Endothelial cell of umbilical vein (primary cell): Measurements from ENCODE around the gene SOWAHD. TPM values are rescaled to one million over a fixed set of nuclear protein-coding genes. Genes with fewer than 3 reads are reported as not detected.

Source experiments
- BruUV-seq: library from RNA; stranded (reverse); fragments of 400-500 nt; replicated peaks from 2 replicates; lab custom pipeline; 2021; lab: Mats Ljungman, UMichigan
- CTCF ChIA-PET: fragments of 300-600, 350-600 bp; sonication (Branson Sonifier 250); formaldehyde crosslinking; loops from one replicate; lab custom pipeline; 2021; ENCODE audit warnings: antibody characterized with exemption, inconsistent platforms; lab: Charles Lee
- POLR2A ChIA-PET: fragments of 300-600, 350-600 bp; sonication (Branson Sonifier 250); formaldehyde crosslinking; loops from one replicate; lab custom pipeline; 2021; ENCODE audit warnings: antibody characterized with exemption, inconsistent platforms; lab: Charles Lee
- DNase-seq: peaks from one replicate; pipeline ENCODE4 v3.0.0-alpha.2; 2011; ENCODE audit warnings: low read depth, low spot score
- FAIRE-seq: peaks from 2 replicates; lab custom pipeline; 2011; peaks lifted over from hg19 to GRCh38; lab: Jason Lieb, UNC
- H2AFZ ChIP-seq: 2 replicates; pipeline ENCODE4 v1.6.0; 2012; ENCODE audit warnings: low read depth, low read length, control low read depth, inconsistent platforms
- H3K27ac ChIP-seq: 2 replicates; pipeline ENCODE4 v1.5.1; 2011; ENCODE audit warnings: low read depth, mild to moderate bottlenecking, control low read depth, low read length, moderate library complexity; ENCODE audit not compliant: insufficient read depth
- H3K27me3 ChIP-seq, 2 experiments: 2 replicates each; pipeline versions ENCODE4 v1.6.0 to v1.6.1; 2011; ENCODE audit warnings: low read length in 2 of 2, mixed read lengths in 1 of 2; ENCODE audit not compliant: control insufficient read depth in 2 of 2, insufficient read depth in 2 of 2
- H3K36me3 ChIP-seq, 2 experiments: 2 replicates in 1 of 2; 3 replicates in 1 of 2; pipeline ENCODE4 v1.5.1; 2011; ENCODE audit warnings: low read length in 2 of 2, mild to moderate bottlenecking in 1 of 2, moderate library complexity in 1 of 2; ENCODE audit not compliant: control insufficient read depth in 2 of 2, insufficient read depth in 2 of 2; ENCODE audit errors: extremely low read depth in 1 of 2
- H3K4me1 ChIP-seq: 3 replicates; pipeline ENCODE4 v1.5.1; 2011; ENCODE audit warnings: mild to moderate bottlenecking, low read length; ENCODE audit not compliant: control insufficient read depth, insufficient read depth; ENCODE audit errors: extremely low read depth
- H3K4me2 ChIP-seq: 2 replicates; pipeline ENCODE4 v1.6.1; 2011; ENCODE audit warnings: low read length, control low read depth, mixed read lengths; ENCODE audit not compliant: insufficient read depth
- H3K4me3 ChIP-seq, 3 experiments: fragments of 200-600 bp in 1 of 3; sonication (generic), shearing (Covaris generic) in 1 of 3; replicated peaks in 1 of 3; 2 replicates each; pipeline ENCODE4 v1.5.1; 2011 to 2016; ENCODE audit warnings: control low read depth in 3 of 3, low read length in 3 of 3, mild to moderate bottlenecking in 2 of 3, inconsistent platforms in 1 of 3, low read depth in 1 of 3, moderate library complexity in 1 of 3; ENCODE audit not compliant: insufficient read depth in 1 of 3
- H3K79me2 ChIP-seq: 2 replicates; pipeline ENCODE4 v1.6.0; 2012; ENCODE audit warnings: low read length, inconsistent platforms; ENCODE audit not compliant: control insufficient read depth, insufficient read depth
- H3K9ac ChIP-seq: replicated peaks from 2 replicates; pipeline ENCODE3; 2011; ENCODE audit warnings: low read length, control low read depth; ENCODE audit not compliant: insufficient read depth; ENCODE audit errors: extremely low read depth
- H3K9me1 ChIP-seq: replicated peaks from 3 replicates; pipeline ENCODE4 v1.6.0; 2011; ENCODE audit warnings: mild to moderate bottlenecking, low read length; ENCODE audit not compliant: control insufficient read depth, insufficient read depth; ENCODE audit errors: extremely low read depth
- H3K9me3 ChIP-seq: replicated peaks from 2 replicates; pipeline ENCODE4 v1.5.1; 2012; ENCODE audit warnings: low read length, inconsistent platforms; ENCODE audit not compliant: control insufficient read depth, insufficient read depth
- H4K20me1 ChIP-seq: replicated peaks from 2 replicates; pipeline ENCODE3; 2011; ENCODE audit warnings: mild to moderate bottlenecking, low read length; ENCODE audit not compliant: control insufficient read depth, insufficient read depth; ENCODE audit errors: extremely low read depth
- EZH2 ChIP-seq: IDR thresholded peaks from 2 replicates; pipeline ENCODE4 v1.6.1; 2012; ENCODE audit warnings: borderline replicate concordance, low read depth, mild to moderate bottlenecking, moderate library complexity, low read length, inconsistent platforms; ENCODE audit not compliant: severe bottlenecking
- FOS ChIP-seq: IDR thresholded peaks from 2 replicates; pipeline ENCODE4 v1.6.1; 2011; ENCODE audit warnings: mild to moderate bottlenecking, low read length, moderate library complexity, borderline replicate concordance; ENCODE audit not compliant: insufficient read depth
- GATA2 ChIP-seq: IDR thresholded peaks from 2 replicates; pipeline ENCODE4 v1.7.0; 2011; ENCODE audit warnings: low read depth, mild to moderate bottlenecking, moderate library complexity, mixed read lengths, low read length; ENCODE audit not compliant: insufficient read length, insufficient read depth
- JUN ChIP-seq: IDR thresholded peaks from 2 replicates; pipeline ENCODE4 v1.6.1; 2011; ENCODE audit warnings: borderline replicate concordance, low read depth; ENCODE audit not compliant: insufficient read length, insufficient read depth
- MYC ChIP-seq: IDR thresholded peaks from one replicate; pipeline ENCODE4 v1.6.1; 2011; ENCODE audit warnings: mild to moderate bottlenecking, low read depth, low read length
- POLR2A ChIP-seq: IDR thresholded peaks from 2 replicates; pipeline ENCODE4 v1.6.1; 2012; ENCODE audit warnings: low read depth, mild to moderate bottlenecking, control low read depth, low read length
- POLR2AphosphoS5 ChIP-seq: IDR thresholded peaks from 2 replicates; pipeline ENCODE4 v1.6.1; 2012; ENCODE audit warnings: low read depth, mild to moderate bottlenecking, control low read depth, low read length, moderate library complexity; ENCODE audit not compliant: insufficient read depth
- dilution Hi-C: fragments of 300-500 bp; cut with MboI; formaldehyde crosslinking; loops from one replicate; pipeline ENCODE4 v1.15.0; 2019; ENCODE audit warnings: low sequenced_read_pairs; ENCODE audit not compliant: extremely low pct_ligation_motif_present
- intact Hi-C: fragments of 100-400 bp; cut with micrococcal nuclease; formaldehyde crosslinking; loops from one replicate; pipeline ENCODE4 v1.10.0; 2022
- polyA plus RNA-seq, 4 experiments: library from polyadenylated mRNA; depleted of rRNA in 3 of 4; stranded (reverse) in 3 of 4; unstranded in 1 of 4; fragments of >200 nt; gene quantifications; 2 replicates each; pipeline versions ENCODE4 v1.2.1 to v1.2.3, GENCODE V29; 2011 to 2012; ENCODE audit warnings: missing spikeins in 1 of 4
- total RNA-seq: library from RNA; stranded (reverse); gene quantifications from 2 replicates; pipeline ENCODE4 v1.2.3, GENCODE V29; 2021
- TF ChIP-seq, protein P1 (sequence below), 2 donors: IDR thresholded peaks; 1 replicate in 1 of 2; 2 replicates in 1 of 2; pipeline ENCODE4 v1.5.1; 2011; ENCODE audit warnings: low read length in 2 of 2, mild to moderate bottlenecking in 2 of 2, moderate library complexity in 2 of 2, control low read depth in 1 of 2, inconsistent platforms in 1 of 2, low read depth in 1 of 2; ENCODE audit not compliant: insufficient read depth in 1 of 2; ENCODE audit errors: extremely low read depth in 1 of 2
- TF ChIP-seq, protein P2 (sequence below): IDR thresholded peaks from 2 replicates; pipeline ENCODE4 v1.6.1; 2011; ENCODE audit not compliant: insufficient read depth, insufficient read length

SOWAHD gene
- total and polyA plus RNA-seq, 2 donors (not counting 3 experiments of a cell fraction or from before 2014, with no cell fraction given), result not detected

DNA sequence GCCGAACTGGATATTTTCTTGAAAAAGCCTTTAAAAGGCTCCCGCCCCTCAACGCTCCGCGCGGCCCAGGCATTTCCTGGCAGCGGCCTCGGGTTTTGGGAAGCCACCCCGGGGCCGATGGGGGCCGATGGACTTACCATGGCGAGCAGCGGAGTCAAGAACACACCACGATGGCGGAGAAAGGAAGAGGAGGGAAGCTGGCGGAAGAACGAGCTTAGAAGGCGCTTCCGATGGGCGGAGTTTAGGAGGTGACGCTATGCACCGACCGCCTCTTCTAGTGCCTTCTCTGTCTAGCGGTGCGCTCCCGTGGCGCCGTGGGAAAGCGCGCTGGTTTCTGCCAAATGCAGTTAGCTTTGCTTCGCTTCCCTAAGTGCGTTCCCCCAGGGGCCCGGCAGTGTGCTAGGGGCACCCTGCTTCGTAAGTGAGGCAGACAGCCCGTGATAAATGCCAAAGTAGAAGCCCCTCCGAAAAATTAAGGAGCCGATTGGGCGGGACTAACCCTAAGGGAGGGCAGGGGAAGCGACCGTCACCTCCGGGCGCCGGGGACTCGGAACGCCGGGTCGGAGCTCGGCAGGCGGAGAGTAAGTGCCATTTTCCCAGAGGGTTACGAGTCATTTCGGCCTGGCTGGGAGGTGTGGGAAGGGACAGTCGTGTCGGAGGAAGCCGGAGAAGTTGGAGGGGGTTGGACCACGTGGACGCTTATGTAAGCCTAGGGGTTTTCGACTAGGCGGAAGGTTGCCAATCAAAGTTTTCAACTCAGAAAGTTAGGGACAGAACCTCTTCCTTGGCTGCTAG lies 33.2 kb downstream of the SOWAHD start, which contains the start of gene RPL39:
Gene RPL39, minus strand, starts transcription at position 194 of the 795 bp plus-strand sequence. Its CDS starts 54 bp downstream, at position 140.
- Histone ChIP-seq H3K4me3 (peak within 1 kb of the TSS; percentile 65 to 93 (median 92)), H3K79me2 (peaks cover 48% of the 10 kb centered on the region), H3K36me3 (peaks cover 4% of the 10 kb centered on the region in 2 experiments), H3K9ac (peak within 1 kb of the TSS; percentile 92), H3K27me3 (no peaks in the 10 kb centered on the region), H3K27ac (peak within 1 kb of the TSS; percentile 85), H3K9me3 (no peaks in the 10 kb centered on the region), H3K9me1 (no peaks in the 10 kb centered on the region), H2AFZ (peak within 1 kb of the TSS; percentile 54), H4K20me1 (no peaks in the 10 kb centered on the region), H3K4me2 (peak within 1 kb of the TSS; percentile 96), H3K4me1 (peaks cover 24% of the 10 kb centered on the region)
- BruUV-seq, result TSS peak; percentile 87
- TF ChIP-seq JUN, result no peak
- TF ChIP-seq POLR2A, result peak; percentile 89
- no peak for TF ChIP-seq EZH2
- TF ChIP-seq MYC, result no peak
- TF ChIP-seq GATA2, result no peak
- no peak for TF ChIP-seq FOS
- TF ChIP-seq POLR2AphosphoS5, result peak; percentile 62
- TF ChIP-seq, protein P1, sequence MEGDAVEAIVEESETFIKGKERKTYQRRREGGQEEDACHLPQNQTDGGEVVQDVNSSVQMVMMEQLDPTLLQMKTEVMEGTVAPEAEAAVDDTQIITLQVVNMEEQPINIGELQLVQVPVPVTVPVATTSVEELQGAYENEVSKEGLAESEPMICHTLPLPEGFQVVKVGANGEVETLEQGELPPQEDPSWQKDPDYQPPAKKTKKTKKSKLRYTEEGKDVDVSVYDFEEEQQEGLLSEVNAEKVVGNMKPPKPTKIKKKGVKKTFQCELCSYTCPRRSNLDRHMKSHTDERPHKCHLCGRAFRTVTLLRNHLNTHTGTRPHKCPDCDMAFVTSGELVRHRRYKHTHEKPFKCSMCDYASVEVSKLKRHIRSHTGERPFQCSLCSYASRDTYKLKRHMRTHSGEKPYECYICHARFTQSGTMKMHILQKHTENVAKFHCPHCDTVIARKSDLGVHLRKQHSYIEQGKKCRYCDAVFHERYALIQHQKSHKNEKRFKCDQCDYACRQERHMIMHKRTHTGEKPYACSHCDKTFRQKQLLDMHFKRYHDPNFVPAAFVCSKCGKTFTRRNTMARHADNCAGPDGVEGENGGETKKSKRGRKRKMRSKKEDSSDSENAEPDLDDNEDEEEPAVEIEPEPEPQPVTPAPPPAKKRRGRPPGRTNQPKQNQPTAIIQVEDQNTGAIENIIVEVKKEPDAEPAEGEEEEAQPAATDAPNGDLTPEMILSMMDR (IDR thresholded peaks at IDR 0.05; ENCODE audit: extremely low read depth in 1 of 2, insufficient read depth in 1 of 2, low read depth in 1 of 2, low read length in 2 of 2), result no peak
- TF ChIP-seq, protein P2, sequence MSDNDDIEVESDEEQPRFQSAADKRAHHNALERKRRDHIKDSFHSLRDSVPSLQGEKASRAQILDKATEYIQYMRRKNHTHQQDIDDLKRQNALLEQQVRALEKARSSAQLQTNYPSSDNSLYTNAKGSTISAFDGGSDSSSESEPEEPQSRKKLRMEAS, result peak; percentile 70
- dilution Hi-C loops, result no loop called here
- CTCF ChIA-PET, result interaction anchor here (0.5 to 1.7 kb wide), 10 partner anchors 36 to 318 kb away, joined by 3 to 13 read pairs (median 3); partner anchors contain the start of gene UPF3B
- POLR2A ChIA-PET, result interaction anchor here (0.6 to 2.4 kb wide), 10 partner anchors 9 to 288 kb away, joined by 3 to 22 read pairs (median 4); partner anchors contain the start of genes NDUFA1, RNF113A, SEPTIN6 and UPF3B
- intact Hi-C loops, result loop anchor here (1.0 to 5.0 kb wide), 5 partner anchors 36 to 217 kb away; partner anchors contain the start of genes NDUFA1, RNF113A, UBE2A and UPF3B
- DNase-seq, result peak; percentile 87
- FAIRE-seq, result peak; percentile 97
